OCI-LY1 (cell line): ENCODE data around the gene DOCK4.

Experiments used
- EZH2 ChIP-seq: fragments of 200-600 bp; sonication (generic), shearing (Covaris generic); IDR thresholded peaks from 2 replicates; pipeline ENCODE4 v1.8.0; 2017; ENCODE audit warnings: borderline replicate concordance, mixed run types, mild to moderate bottlenecking, antibody characterized with exemption, low read length, moderate library complexity, mixed read lengths
- TF ChIP-seq, protein P1 (sequence below): fragments of 200-600 bp; sonication (generic), shearing (Covaris generic); IDR thresholded peaks from 2 replicates; pipeline ENCODE4 v1.5.1; 2017; ENCODE audit warnings: mild to moderate bottlenecking, antibody characterized with exemption, low read length, moderate library complexity, mixed read lengths

DNA sequence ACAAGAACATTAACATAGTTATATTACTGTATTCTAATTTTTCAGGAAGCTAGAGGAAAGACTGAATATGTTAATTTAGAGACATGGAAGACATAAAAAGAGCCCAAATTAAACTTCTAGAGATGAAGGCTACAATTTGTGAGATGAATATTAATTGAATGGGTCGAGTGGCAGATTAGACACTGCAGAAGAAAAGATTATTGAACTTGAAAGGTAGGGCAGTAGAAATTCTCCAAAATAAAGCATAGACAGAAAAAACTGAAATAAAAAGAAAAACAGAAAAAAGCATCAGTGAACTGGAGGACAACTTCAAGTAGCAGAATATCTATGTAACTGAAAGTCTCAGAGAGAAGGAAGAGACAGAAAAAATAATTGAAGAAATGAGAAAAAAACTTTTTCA is 369.6 kb downstream of the DOCK4 start:
- TF ChIP-seq, protein P1, sequence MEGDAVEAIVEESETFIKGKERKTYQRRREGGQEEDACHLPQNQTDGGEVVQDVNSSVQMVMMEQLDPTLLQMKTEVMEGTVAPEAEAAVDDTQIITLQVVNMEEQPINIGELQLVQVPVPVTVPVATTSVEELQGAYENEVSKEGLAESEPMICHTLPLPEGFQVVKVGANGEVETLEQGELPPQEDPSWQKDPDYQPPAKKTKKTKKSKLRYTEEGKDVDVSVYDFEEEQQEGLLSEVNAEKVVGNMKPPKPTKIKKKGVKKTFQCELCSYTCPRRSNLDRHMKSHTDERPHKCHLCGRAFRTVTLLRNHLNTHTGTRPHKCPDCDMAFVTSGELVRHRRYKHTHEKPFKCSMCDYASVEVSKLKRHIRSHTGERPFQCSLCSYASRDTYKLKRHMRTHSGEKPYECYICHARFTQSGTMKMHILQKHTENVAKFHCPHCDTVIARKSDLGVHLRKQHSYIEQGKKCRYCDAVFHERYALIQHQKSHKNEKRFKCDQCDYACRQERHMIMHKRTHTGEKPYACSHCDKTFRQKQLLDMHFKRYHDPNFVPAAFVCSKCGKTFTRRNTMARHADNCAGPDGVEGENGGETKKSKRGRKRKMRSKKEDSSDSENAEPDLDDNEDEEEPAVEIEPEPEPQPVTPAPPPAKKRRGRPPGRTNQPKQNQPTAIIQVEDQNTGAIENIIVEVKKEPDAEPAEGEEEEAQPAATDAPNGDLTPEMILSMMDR, result no peak
- TF ChIP-seq EZH2, result no peak
